Vagina (tissue), 2 donors: ENCODE data around the gene MAD1L1. TPM values are rescaled to one million over a fixed set of nuclear protein-coding genes. Genes with fewer than 3 reads are reported as not detected.

Source experiments
- DNase-seq, 2 donors: peaks; one replicate each; pipeline ENCODE4 v3.0.0-alpha.2; 2017; ENCODE audit errors: extremely low spot score in 2 of 2
- H3K27ac ChIP-seq: fragments of 200-600 bp; sonication (generic); one replicate; pipeline ENCODE4 v1.5.1; 2019
- H3K27me3 ChIP-seq: fragments of 200-600 bp; sonication (generic); one replicate; pipeline ENCODE4 v1.5.1; 2019
- H3K36me3 ChIP-seq, 2 donors: fragments of 200-600 bp; sonication (generic); one replicate each; pipeline ENCODE4 v1.5.1; 2017 to 2019
- H3K4me1 ChIP-seq: fragments of 200-600 bp; sonication (generic); one replicate; pipeline ENCODE4 v1.5.1; 2019
- H3K4me3 ChIP-seq, 2 donors: fragments of 200-600 bp; sonication (generic); 1 replicate in 1 of 2; 2 replicates in 1 of 2; pipeline ENCODE4 v1.5.1; 2016 to 2019
- H3K9me3 ChIP-seq: fragments of 200-600 bp; sonication (generic); one replicate; pipeline ENCODE4 v1.5.1; 2019
- CTCF ChIP-seq, 3 experiments: fragments of 450-650 bp in 2 of 3; fragments of 200-600 bp in 1 of 3; sonication (generic) in 1 of 3; IDR thresholded peaks; one replicate each; pipeline ENCODE4 v1.5.1; 2017 to 2019; ENCODE audit warnings: antibody characterized with exemption in 3 of 3, mild to moderate bottlenecking in 2 of 3, moderate library complexity in 2 of 3
- POLR2A ChIP-seq, 2 donors: fragments of 450-650 bp; IDR thresholded peaks; one replicate each; pipeline ENCODE4 v1.6.1; 2017; ENCODE audit warnings: antibody characterized with exemption in 2 of 2, mild to moderate bottlenecking in 2 of 2, moderate library complexity in 2 of 2
- POLR2AphosphoS5 ChIP-seq, 2 donors: sonication (generic); formaldehyde crosslinking; IDR thresholded peaks; one replicate each; pipeline ENCODE4 v1.9.0; 2017; ENCODE audit warnings: antibody characterized with exemption in 2 of 2, mild to moderate bottlenecking in 2 of 2, low read depth in 1 of 2; ENCODE audit not compliant: insufficient read depth in 1 of 2
- intact Hi-C: fragments of 100-400 bp; cut with DNase I; formaldehyde crosslinking; loops from one replicate; pipeline ENCODE4 v1.15.1; 2023
- total RNA-seq: library from RNA; depleted of rRNA; stranded (reverse); fragments of >200 nt; gene quantifications from one replicate; pipeline ENCODE4 v1.2.3, GENCODE V29; 2016

MAD1L1 gene
- total RNA-seq, 1 donor from 2014 or later, result 62.4 TPM

- intact Hi-C loops, result loop anchor here (5.0 kb wide), 1 partner anchor 64 kb away; no protein-coding TSS in a partner anchor
- TF ChIP-seq POLR2A (IDR thresholded peaks at IDR 0.05) (no peak), CTCF (IDR thresholded peaks at IDR 0.05) (no peak), POLR2AphosphoS5 (IDR thresholded peaks at IDR 0.05; ENCODE audit: insufficient read depth in 1 of 2, low read depth in 1 of 2) (no peak)
- peaks cover 25% of the 10 kb centered on the region for H3K4me1 ChIP-seq
- H3K4me3 ChIP-seq, result no peak overlapping the region
- no peak overlapping the region for H3K27ac ChIP-seq
- no peaks in the 10 kb centered on the region for H3K27me3 ChIP-seq
- peaks cover 0 to 10% of the 10 kb centered on the region in 2 donors for H3K36me3 ChIP-seq
- DNase-seq, result no peak
- H3K9me3 ChIP-seq, result no peaks in the 10 kb centered on the region
Measured at GRCh38 chr7:2243458-2243857, 10.7 kb upstream of the MAD1L1 start.

- H3K27me3 ChIP-seq, result no peaks in the 10 kb centered on the region
- no peaks in the 10 kb centered on the region for H3K9me3 ChIP-seq
- H3K27ac ChIP-seq, result peak overlapping the region; percentile 76
- peak overlapping the region; percentile 93 to 98 for H3K4me3 ChIP-seq
- peaks cover 0 to 16% of the 10 kb centered on the region in 2 donors for H3K36me3 ChIP-seq
- intact Hi-C loops, result loop anchor here (5.0 kb wide), 1 partner anchor 65 kb away; no protein-coding TSS in a partner anchor
- no peak for DNase-seq
- TF ChIP-seq CTCF (IDR thresholded peaks at IDR 0.05), result peak in 1 of 3 experiments; percentile 18
- TF ChIP-seq POLR2A (IDR thresholded peaks at IDR 0.05), result no peak
- H3K4me1 ChIP-seq, result peaks cover 24% of the 10 kb centered on the region
Measured at GRCh38 chr7:2242541-2243429, 10.0 kb upstream of the MAD1L1 start.

- intact Hi-C loops, result loop anchor here (5.0 kb wide), 1 partner anchor 65 kb away; no protein-coding TSS in a partner anchor
- peak; percentile 70 to 75 for TF ChIP-seq POLR2AphosphoS5 (IDR thresholded peaks at IDR 0.05; ENCODE audit: insufficient read depth in 1 of 2, low read depth in 1 of 2)
- no peak for TF ChIP-seq POLR2A (IDR thresholded peaks at IDR 0.05)
Measured at GRCh38 chr7:2241580-2242540, 9.1 kb upstream of the MAD1L1 start, which contains the start of the genes MRM2 and NUDT1. TSS of gene MRM2 (minus strand) at chr7:2242205. CDS start at chr7:2242169, 36 bp downstream. TSS of gene NUDT1 (plus strand) at chr7:2242226. CDS start at chr7:2244575, 2,349 bp downstream.

GRCh38 chr7:2239242-2239641, 6.5 kb upstream of the MAD1L1 start:
- intact Hi-C loops, result no loop called here
- Histone ChIP-seq H3K27ac (no peak overlapping the region), H3K36me3 (peaks cover 0 to 23% of the 10 kb centered on the region in 2 donors), H3K4me1 (peaks cover 24% of the 10 kb centered on the region), H3K9me3 (no peaks in the 10 kb centered on the region), H3K4me3 (no peak overlapping the region), H3K27me3 (no peaks in the 10 kb centered on the region)
- no peak for DNase-seq
- TF ChIP-seq POLR2A (IDR thresholded peaks at IDR 0.05) (no peak), POLR2AphosphoS5 (IDR thresholded peaks at IDR 0.05; ENCODE audit: insufficient read depth in 1 of 2, low read depth in 1 of 2) (no peak), CTCF (IDR thresholded peaks at IDR 0.05) (no peak)

More at GRCh38 chr7:2241580-2242540, 9.1 kb upstream of the MAD1L1 start, which contains the start of the genes MRM2 and NUDT1:
- Histone ChIP-seq H3K36me3 (peaks cover 0 to 16% of the 10 kb centered on the region in 2 donors), H3K27ac (peak within 1 kb of the TSS; percentile 76), H3K9me3 (no peaks in the 10 kb centered on the region), H3K27me3 (no peaks in the 10 kb centered on the region), H3K4me3 (peak within 1 kb of the TSS; percentile 93 to 98), H3K4me1 (peaks cover 24% of the 10 kb centered on the region)
- DNase-seq, result no peak

- DNase-seq, result no peak
- peak overlapping the region; percentile 65 for H3K27ac ChIP-seq
- H3K27me3 ChIP-seq, result no peaks in the 10 kb centered on the region
- H3K36me3 ChIP-seq, result peaks cover 0 to 23% of the 10 kb centered on the region in 2 donors
- H3K9me3 ChIP-seq, result no peaks in the 10 kb centered on the region
- H3K4me3 ChIP-seq, result no peak overlapping the region
- intact Hi-C loops, result no loop called here
- TF ChIP-seq POLR2AphosphoS5 (IDR thresholded peaks at IDR 0.05; ENCODE audit: insufficient read depth in 1 of 2, low read depth in 1 of 2) (peak in 1 of 2 donors; percentile 62), POLR2A (IDR thresholded peaks at IDR 0.05) (no peak)
- peaks cover 26% of the 10 kb centered on the region for H3K4me1 ChIP-seq
Measured at GRCh38 chr7:2237109-2237602, 4.4 kb upstream of the MAD1L1 start.
